ENCODE measurements around the gene RXRA. TPM values are rescaled to one million over a fixed set of nuclear protein-coding genes. Genes with fewer than 3 reads are reported as not detected.

RXRA gene
- total RNA-seq, 4 donors from 2014 or later: 39.4 to 81.3 (median 67.4) TPM

DNA sequence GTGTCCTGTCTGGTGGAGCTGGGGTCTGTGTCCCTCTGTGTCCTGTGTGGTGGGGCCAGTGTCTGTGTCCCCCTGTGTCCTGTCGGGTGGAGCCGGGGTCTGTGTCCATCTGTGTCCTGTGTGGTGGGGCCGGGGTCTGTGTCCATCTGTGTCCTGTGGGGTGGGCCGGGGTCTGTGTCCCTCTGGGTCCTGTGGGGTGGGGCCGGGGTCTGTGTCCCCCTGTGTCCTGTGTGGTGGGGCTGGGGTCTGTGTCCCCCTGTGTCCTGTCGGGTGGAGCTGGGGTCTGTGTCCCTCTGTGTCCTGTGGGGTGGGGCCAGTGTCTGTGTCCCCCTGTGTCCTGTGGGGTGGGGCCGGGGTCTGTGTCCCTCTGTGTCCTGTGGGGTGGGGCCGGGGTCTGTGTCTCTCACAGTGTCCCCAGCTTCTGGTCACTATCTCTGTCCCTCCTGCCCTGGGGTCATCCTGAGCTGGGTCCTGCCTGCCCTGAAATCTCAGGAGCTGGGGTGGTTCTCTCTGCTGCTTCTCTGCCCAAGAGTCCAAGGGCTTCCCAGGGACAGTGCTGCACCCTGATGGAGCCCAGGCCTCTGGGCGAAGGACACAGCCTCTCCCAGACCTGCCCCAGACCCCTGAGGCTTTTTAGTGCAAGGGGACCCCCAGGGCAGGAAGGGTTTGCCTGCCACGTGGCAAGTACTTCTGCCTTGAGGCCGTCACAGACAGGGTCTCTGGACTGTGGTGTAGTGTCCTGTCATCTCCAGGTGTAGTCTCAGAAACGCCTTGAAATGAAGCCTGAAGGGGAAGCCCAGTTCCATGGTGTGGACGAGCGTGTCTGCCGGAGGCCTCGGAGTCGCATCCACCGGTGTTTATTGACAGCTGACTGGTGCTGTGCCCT lies 131.3 kb downstream of the RXRA start:
- H3K9me3 ChIP-seq: no peaks in the 10 kb centered on the region
- intact Hi-C loops (cut with DNase I): loop anchor here (10.0 kb wide), 1 partner anchor 177 kb away; no protein-coding TSS in a partner anchor
- no peak overlapping the region for H3K4me3 ChIP-seq (replicated peaks in 1 of 3)
- no peak for DNase-seq
- H3K27me3 ChIP-seq: no peaks in the 10 kb centered on the region
- peak overlapping the region in 2 of 3 donors; percentile 88 for H3K27ac ChIP-seq
- no peak for TF ChIP-seq POLR2A (IDR thresholded peaks at IDR 0.05)
- TF ChIP-seq, protein P1, sequence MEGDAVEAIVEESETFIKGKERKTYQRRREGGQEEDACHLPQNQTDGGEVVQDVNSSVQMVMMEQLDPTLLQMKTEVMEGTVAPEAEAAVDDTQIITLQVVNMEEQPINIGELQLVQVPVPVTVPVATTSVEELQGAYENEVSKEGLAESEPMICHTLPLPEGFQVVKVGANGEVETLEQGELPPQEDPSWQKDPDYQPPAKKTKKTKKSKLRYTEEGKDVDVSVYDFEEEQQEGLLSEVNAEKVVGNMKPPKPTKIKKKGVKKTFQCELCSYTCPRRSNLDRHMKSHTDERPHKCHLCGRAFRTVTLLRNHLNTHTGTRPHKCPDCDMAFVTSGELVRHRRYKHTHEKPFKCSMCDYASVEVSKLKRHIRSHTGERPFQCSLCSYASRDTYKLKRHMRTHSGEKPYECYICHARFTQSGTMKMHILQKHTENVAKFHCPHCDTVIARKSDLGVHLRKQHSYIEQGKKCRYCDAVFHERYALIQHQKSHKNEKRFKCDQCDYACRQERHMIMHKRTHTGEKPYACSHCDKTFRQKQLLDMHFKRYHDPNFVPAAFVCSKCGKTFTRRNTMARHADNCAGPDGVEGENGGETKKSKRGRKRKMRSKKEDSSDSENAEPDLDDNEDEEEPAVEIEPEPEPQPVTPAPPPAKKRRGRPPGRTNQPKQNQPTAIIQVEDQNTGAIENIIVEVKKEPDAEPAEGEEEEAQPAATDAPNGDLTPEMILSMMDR (IDR thresholded peaks at IDR 0.05): no peak
- peaks cover 18 to 30% of the 10 kb centered on the region in 2 donors for H3K4me1 ChIP-seq
- no peaks in the 10 kb centered on the region for H3K36me3 ChIP-seq
- 93 to 97% methylated on average over 4 to 10 of the region's 18 CpGs for WGBS, 2 donors

DNA sequence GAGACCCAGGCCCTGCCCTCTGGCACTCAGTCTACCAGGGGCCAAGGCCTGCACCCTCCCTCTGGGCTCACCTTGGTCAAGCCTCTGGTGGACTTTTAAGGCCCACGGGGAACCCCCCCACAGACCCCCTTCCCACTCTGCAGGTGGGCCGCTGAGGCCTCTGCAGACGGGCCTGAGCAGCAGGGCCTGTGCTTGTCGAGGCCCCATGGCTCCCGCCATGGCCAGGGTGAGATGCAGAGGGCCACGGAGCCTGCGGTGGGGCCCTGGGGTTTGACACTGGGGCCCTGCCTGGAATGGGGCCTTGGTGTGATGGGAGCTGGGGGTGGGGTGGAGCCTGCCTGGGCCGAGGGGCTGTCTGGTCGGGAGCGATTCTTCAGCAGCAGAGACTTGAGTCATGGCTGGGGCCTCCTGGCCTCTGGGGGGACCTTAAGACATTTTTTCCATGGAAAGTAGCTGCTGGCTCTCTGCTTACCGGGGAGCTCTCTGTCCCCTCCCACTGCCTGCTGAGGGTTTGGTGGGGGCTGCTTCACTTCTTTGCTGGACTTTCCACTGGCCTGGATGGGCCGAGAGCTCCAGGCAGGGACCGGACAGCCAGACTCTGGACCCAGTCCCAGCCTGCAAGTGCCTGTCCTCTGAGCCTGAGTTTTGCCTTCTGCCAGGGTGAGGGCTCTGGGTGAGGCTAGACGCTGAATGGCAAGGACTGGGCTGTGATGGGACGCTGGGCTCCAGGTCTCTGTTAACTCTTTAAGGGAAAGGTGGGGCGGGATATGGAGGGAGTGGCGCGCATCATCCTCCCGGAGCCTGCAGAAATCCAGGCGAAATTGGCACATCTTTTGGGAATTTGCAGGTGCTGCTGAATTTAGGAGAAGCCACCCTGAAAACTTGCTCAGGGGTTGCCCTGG lies 132.2 kb downstream of the RXRA start:
- DNase-seq: no peak
- 64 to 75% methylated on average over 17 to 19 of the region's 20 CpGs for WGBS, 2 donors
- peak overlapping the region in 1 of 3 donors; percentile 39 for H3K27ac ChIP-seq

DNA sequence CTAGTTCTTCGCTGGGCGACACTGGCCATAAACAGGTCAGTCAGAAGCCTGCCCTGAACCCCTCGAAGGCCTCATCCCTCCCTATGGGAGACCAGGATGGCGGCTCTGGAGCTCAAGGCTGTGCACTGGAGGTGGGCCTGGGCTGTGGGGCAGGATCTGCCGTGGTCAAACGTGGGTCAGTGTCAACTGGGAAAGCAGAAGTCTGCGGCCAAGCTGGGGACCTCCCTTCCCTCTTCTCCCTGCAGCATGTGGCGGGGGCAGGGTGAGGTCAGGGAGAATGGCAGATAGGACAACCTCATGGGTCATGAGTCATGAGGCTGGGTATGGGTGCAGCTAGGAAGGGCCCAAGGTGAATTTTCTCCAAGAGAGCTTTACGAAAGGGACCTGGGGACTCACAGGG lies 132.9 kb downstream of the RXRA start:
- TF ChIP-seq, protein P1 (IDR thresholded peaks at IDR 0.05): no peak
- no peak for TF ChIP-seq POLR2A (IDR thresholded peaks at IDR 0.05)
- intact Hi-C loops (cut with DNase I): loop anchor here (10.0 kb wide), 1 partner anchor 176 kb away; no protein-coding TSS in a partner anchor
- no peaks in the 10 kb centered on the region for H3K36me3 ChIP-seq
- no peak overlapping the region for H3K27ac ChIP-seq
- 93 to 95% methylated on average over 3 to 7 of the region's 9 CpGs for WGBS, 2 donors
- no peaks in the 10 kb centered on the region for H3K27me3 ChIP-seq
- no peak overlapping the region for H3K4me3 ChIP-seq (replicated peaks in 1 of 3)
- DNase-seq: no peak
- H3K4me1 ChIP-seq: peaks cover 18 to 30% of the 10 kb centered on the region in 2 donors
- H3K9me3 ChIP-seq: no peaks in the 10 kb centered on the region

More for the DNA sequence above, 132.2 kb downstream of the RXRA start:
- intact Hi-C loops (cut with DNase I): loop anchor here (10.0 kb wide), 1 partner anchor 176 kb away; no protein-coding TSS in a partner anchor
- Histone ChIP-seq H3K36me3 (no peaks in the 10 kb centered on the region), H3K27me3 (no peaks in the 10 kb centered on the region), H3K4me3 (replicated peaks in 1 of 3) (no peak overlapping the region), H3K4me1 (peaks cover 18 to 30% of the 10 kb centered on the region in 2 donors), H3K9me3 (no peaks in the 10 kb centered on the region)
- TF ChIP-seq, protein P1 (IDR thresholded peaks at IDR 0.05): no peak
- TF ChIP-seq POLR2A (IDR thresholded peaks at IDR 0.05): no peak

DNA sequence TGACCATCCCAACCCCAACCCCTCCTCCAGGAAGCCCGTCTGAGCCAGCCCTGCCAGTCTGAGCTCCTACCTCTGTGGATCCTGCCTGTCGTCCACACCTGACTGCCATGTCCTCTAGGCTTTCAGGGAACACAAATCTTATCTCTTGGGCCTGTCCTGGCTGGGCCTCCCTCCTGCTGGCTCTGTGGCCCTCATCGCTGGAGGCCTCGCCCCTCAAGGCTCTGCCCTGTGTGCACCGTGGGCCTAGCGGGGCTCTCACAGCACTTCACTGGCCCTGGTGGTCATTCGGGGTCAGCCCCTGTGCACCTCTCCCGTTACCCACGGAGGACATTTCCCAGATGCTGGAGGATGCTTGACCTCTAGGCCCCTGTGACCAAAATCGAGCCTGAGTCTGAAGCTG lies 133.3 kb downstream of the RXRA start:
- intact Hi-C loops (cut with DNase I): loop anchor here (10.0 kb wide), 1 partner anchor 175 kb away; no protein-coding TSS in a partner anchor
- H3K27ac ChIP-seq: no peak overlapping the region
- no peak for DNase-seq
- H3K9me3 ChIP-seq: no peaks in the 10 kb centered on the region
- no peaks in the 10 kb centered on the region for H3K36me3 ChIP-seq
- 90 to 93% methylated on average over 3 to 7 of the region's 10 CpGs for WGBS, 2 donors
- H3K4me3 ChIP-seq (replicated peaks in 1 of 3): no peak overlapping the region
- TF ChIP-seq POLR2A (IDR thresholded peaks at IDR 0.05): no peak
- TF ChIP-seq, protein P1 (IDR thresholded peaks at IDR 0.05): no peak
- H3K4me1 ChIP-seq: peaks cover 18 to 30% of the 10 kb centered on the region in 2 donors
- no peaks in the 10 kb centered on the region for H3K27me3 ChIP-seq

All from thyroid gland (tissue), 4 donors.